ENCODE results near the gene UNC80. TPM values are rescaled to one million over a fixed set of nuclear protein-coding genes. Genes with fewer than 3 reads are reported as not detected.

The UNC80 gene
- total and polyA plus RNA-seq, 10 donors = 0.05 to 1.9 (median 0.63) TPM

- Histone ChIP-seq H3K9me3 (peaks cover 0 to 13% (median 0%) of the 10 kb centered on the region in 8 donors), H3K36me3 (no peaks in the 10 kb centered on the region), H3K27me3 (replicated peaks in 1 of 7) (no peaks in the 10 kb centered on the region), H3K4me1 (no peaks in the 10 kb centered on the region), H3K27ac (no peak overlapping the region), H3K4me3 (no peak overlapping the region)
- TF ChIP-seq POLR2A (IDR thresholded peaks at IDR 0.05) = no peak
- no peak for TF ChIP-seq CTCF (IDR thresholded peaks at IDR 0.05 in 8 of 11, conservative IDR thresholded peaks at IDR 0.05 in 3 of 11)
- no peak for TF ChIP-seq POLR2AphosphoS5 (IDR thresholded peaks at IDR 0.05)
- intact Hi-C loops (cut with DNase I; ENCODE audit: low total_unique reads) = no loop called here
- 48 to 67% (median 57%) methylated on average over 1 of the region's 1 CpG for WGBS, 5 donors
- DNase-seq = no peak
Measured at GRCh38 chr2:209741953-209742352, 29.7 kb upstream of the UNC80 start.

- Histone ChIP-seq H3K27ac (no peak overlapping the region), H3K27me3 (replicated peaks in 1 of 7) (peaks cover 0 to 11% (median 0%) of the 10 kb centered on the region in 7 donors), H3K4me3 (no peak overlapping the region), H3K36me3 (no peaks in the 10 kb centered on the region), H3K4me1 (no peaks in the 10 kb centered on the region), H3K9me3 (no peaks in the 10 kb centered on the region)
- DNase-seq = no peak
- WGBS, 5 donors = 51 to 62% (median 55%) methylated on average over 3 of the region's 3 CpGs
- no peak for TF ChIP-seq CTCF (IDR thresholded peaks at IDR 0.05 in 8 of 11, conservative IDR thresholded peaks at IDR 0.05 in 3 of 11)
- no peak for TF ChIP-seq POLR2A (IDR thresholded peaks at IDR 0.05)
- TF ChIP-seq POLR2AphosphoS5 (IDR thresholded peaks at IDR 0.05) = no peak
- intact Hi-C loops (cut with DNase I; ENCODE audit: low total_unique reads) = no loop called here
Measured at GRCh38 chr2:209753020-209753419, 18.6 kb upstream of the UNC80 start.

- TF ChIP-seq CTCF (IDR thresholded peaks at IDR 0.05 in 8 of 11, conservative IDR thresholded peaks at IDR 0.05 in 3 of 11) (no peak), POLR2AphosphoS5 (IDR thresholded peaks at IDR 0.05) (no peak), POLR2A (IDR thresholded peaks at IDR 0.05) (no peak)
- DNase-seq = no peak
- H3K27me3 ChIP-seq (replicated peaks in 1 of 7) = peaks cover 0 to 11% (median 0%) of the 10 kb centered on the region in 7 donors
- H3K9me3 ChIP-seq = peaks cover 0 to 7% (median 0%) of the 10 kb centered on the region in 8 donors
- H3K4me1 ChIP-seq = no peaks in the 10 kb centered on the region
- intact Hi-C loops (cut with DNase I; ENCODE audit: low total_unique reads) = no loop called here
- no peak overlapping the region for H3K27ac ChIP-seq
- no peaks in the 10 kb centered on the region for H3K36me3 ChIP-seq
- no peak overlapping the region for H3K4me3 ChIP-seq
Measured at GRCh38 chr2:209757163-209757562, 14.5 kb upstream of the UNC80 start.

GRCh38 chr2:209761566-209761965, 10.1 kb upstream of the UNC80 start:
- TF ChIP-seq POLR2AphosphoS5 (IDR thresholded peaks at IDR 0.05) (no peak), CTCF (IDR thresholded peaks at IDR 0.05 in 8 of 11, conservative IDR thresholded peaks at IDR 0.05 in 3 of 11) (no peak), POLR2A (IDR thresholded peaks at IDR 0.05) (no peak)
- Histone ChIP-seq H3K27ac (no peak overlapping the region), H3K27me3 (replicated peaks in 1 of 7) (no peaks in the 10 kb centered on the region), H3K4me1 (no peaks in the 10 kb centered on the region), H3K4me3 (no peak overlapping the region), H3K9me3 (peaks cover 0 to 7% (median 0%) of the 10 kb centered on the region in 8 donors), H3K36me3 (no peaks in the 10 kb centered on the region)
- intact Hi-C loops (cut with DNase I; ENCODE audit: low total_unique reads) = no loop called here
- WGBS, 5 donors = 39 to 60% (median 53%) methylated on average over 2 of the region's 2 CpGs
- no peak for DNase-seq
